Measurements from ENCODE around the gene SERPINB2.

SERPINB2 gene

GRCh38 chr18:63883617-63884016, 3.9 kb upstream of the SERPINB2 start:
- Histone ChIP-seq H3K4me1 (ENCODE audit: control insufficient read depth in 2 of 2, insufficient read depth in 1 of 2, low read depth in 1 of 2, low read length in 2 of 2) (no peaks in the 10 kb centered on the region), H4K8ac (ENCODE audit: low read depth, low read length) (no peak overlapping the region), H3K18ac (ENCODE audit: low read length) (no peak overlapping the region), H2AFZ (ENCODE audit: low read length) (no peak overlapping the region), H4K91ac (ENCODE audit: low read depth, low read length, poor library complexity) (no peak overlapping the region), H3K4me3 (ENCODE audit: low read length in 2 of 2) (no peak overlapping the region), H3K36me3 (replicated peaks in 1 of 2; ENCODE audit: control insufficient read depth in 2 of 2, insufficient read depth in 2 of 2, low read length in 2 of 2) (no peaks in the 10 kb centered on the region), H2BK120ac (ENCODE audit: low read depth, low read length) (no peak overlapping the region), H3K23ac (ENCODE audit: low read depth, low read length, poor library complexity) (no peak overlapping the region), H2BK15ac (ENCODE audit: low read length) (no peak overlapping the region), H3K27ac (replicated peaks; ENCODE audit: low read length) (no peak overlapping the region), H2BK12ac (ENCODE audit: low read length) (no peak overlapping the region), H3K9ac (ENCODE audit: low read depth, low read length, poor library complexity) (no peak overlapping the region), H3K79me1 (ENCODE audit: low read depth, low read length) (no peaks in the 10 kb centered on the region), H3K4ac (ENCODE audit: low read length) (no peak overlapping the region), H3K4me2 (ENCODE audit: insufficient read depth, low read length, poor library complexity, severe bottlenecking) (no peak overlapping the region), H3K27me3 (ENCODE audit: control insufficient read depth in 3 of 3, insufficient read depth in 3 of 3, low read depth in 1 of 3, low read length in 3 of 3) (no peaks in the 10 kb centered on the region), H3K14ac (ENCODE audit: low read length) (no peak overlapping the region), H3K9me3 (replicated peaks in 1 of 2; ENCODE audit: control insufficient read depth in 2 of 2, insufficient read depth in 1 of 2, low read depth in 1 of 2, low read length in 2 of 2) (no peaks in the 10 kb centered on the region), H2AK5ac (ENCODE audit: low read depth, low read length) (no peak overlapping the region), H2BK5ac (ENCODE audit: low read length) (no peak overlapping the region)
- DNase-seq (ENCODE audit: low spot score): no peak

GRCh38 chr18:63888470-63889190, 1.1 kb downstream of the SERPINB2 start:
- H3K27me3 ChIP-seq (ENCODE audit: control insufficient read depth in 3 of 3, insufficient read depth in 3 of 3, low read depth in 1 of 3, low read length in 3 of 3): no peaks in the 10 kb centered on the region
- no peak overlapping the region for H2AFZ ChIP-seq (ENCODE audit: low read length)
- H3K4me2 ChIP-seq (ENCODE audit: insufficient read depth, low read length, poor library complexity, severe bottlenecking): no peak overlapping the region
- no peak overlapping the region for H2BK15ac ChIP-seq (ENCODE audit: low read length)
- H2BK5ac ChIP-seq (ENCODE audit: low read length): no peak overlapping the region
- H2BK120ac ChIP-seq (ENCODE audit: low read depth, low read length): no peak overlapping the region
- H4K8ac ChIP-seq (ENCODE audit: low read depth, low read length): no peak overlapping the region
- H4K91ac ChIP-seq (ENCODE audit: low read depth, low read length, poor library complexity): no peak overlapping the region
- no peak overlapping the region for H3K23ac ChIP-seq (ENCODE audit: low read depth, low read length, poor library complexity)
- no peak overlapping the region for H3K27ac ChIP-seq (replicated peaks; ENCODE audit: low read length)
- H3K9me3 ChIP-seq (replicated peaks in 1 of 2; ENCODE audit: control insufficient read depth in 2 of 2, insufficient read depth in 1 of 2, low read depth in 1 of 2, low read length in 2 of 2): no peaks in the 10 kb centered on the region
- no peak overlapping the region for H3K4ac ChIP-seq (ENCODE audit: low read length)
- H3K14ac ChIP-seq (ENCODE audit: low read length): no peak overlapping the region
- H2AK5ac ChIP-seq (ENCODE audit: low read depth, low read length): no peak overlapping the region
- no peaks in the 10 kb centered on the region for H3K79me1 ChIP-seq (ENCODE audit: low read depth, low read length)
- H2BK12ac ChIP-seq (ENCODE audit: low read length): no peak overlapping the region
- H3K4me3 ChIP-seq (ENCODE audit: low read length in 2 of 2): no peak overlapping the region
- H3K9ac ChIP-seq (ENCODE audit: low read depth, low read length, poor library complexity): no peak overlapping the region
- DNase-seq (ENCODE audit: low spot score): no peak
- no peaks in the 10 kb centered on the region for H3K4me1 ChIP-seq (ENCODE audit: control insufficient read depth in 2 of 2, insufficient read depth in 1 of 2, low read depth in 1 of 2, low read length in 2 of 2)
- no peaks in the 10 kb centered on the region for H3K36me3 ChIP-seq (replicated peaks in 1 of 2; ENCODE audit: control insufficient read depth in 2 of 2, insufficient read depth in 2 of 2, low read length in 2 of 2)
- no CpG with 5 or more reads among the region's 1 CpG for WGBS, 2 donors (ENCODE audit: extremely low coverage in 2 of 2, insufficient read length in 2 of 2, insufficient replicate concordance in 1 of 2)
- H3K18ac ChIP-seq (ENCODE audit: low read length): no peak overlapping the region

DNA sequence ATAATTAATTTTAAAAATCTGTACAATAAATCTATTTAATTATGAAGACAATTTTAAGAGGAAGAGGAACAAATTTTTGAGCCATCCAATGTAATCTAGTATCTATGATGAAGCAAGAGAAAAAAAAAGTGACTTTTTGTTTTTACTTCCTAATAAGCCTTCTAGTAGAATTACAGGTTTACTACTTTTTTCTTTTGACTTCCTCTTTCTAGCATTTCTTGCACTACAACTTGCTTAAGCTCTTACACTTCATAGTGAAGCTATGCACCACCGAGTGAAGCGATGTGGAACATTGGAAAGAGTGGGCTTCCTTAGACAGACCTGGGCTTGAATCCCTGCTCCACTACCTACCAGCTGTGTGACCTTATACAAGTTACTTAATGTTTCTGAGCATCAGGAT, 2.1 kb downstream of the SERPINB2 start:
- Histone ChIP-seq H4K8ac (ENCODE audit: low read depth, low read length) (no peak overlapping the region), H3K4ac (ENCODE audit: low read length) (no peak overlapping the region), H2BK5ac (ENCODE audit: low read length) (no peak overlapping the region), H4K91ac (ENCODE audit: low read depth, low read length, poor library complexity) (no peak overlapping the region), H3K27me3 (ENCODE audit: control insufficient read depth in 3 of 3, insufficient read depth in 3 of 3, low read depth in 1 of 3, low read length in 3 of 3) (no peaks in the 10 kb centered on the region), H3K14ac (ENCODE audit: low read length) (no peak overlapping the region), H3K18ac (ENCODE audit: low read length) (no peak overlapping the region), H3K36me3 (replicated peaks in 1 of 2; ENCODE audit: control insufficient read depth in 2 of 2, insufficient read depth in 2 of 2, low read length in 2 of 2) (no peaks in the 10 kb centered on the region), H3K23ac (ENCODE audit: low read depth, low read length, poor library complexity) (no peak overlapping the region), H3K27ac (replicated peaks; ENCODE audit: low read length) (no peak overlapping the region), H2AK5ac (ENCODE audit: low read depth, low read length) (no peak overlapping the region), H2AFZ (ENCODE audit: low read length) (no peak overlapping the region), H2BK12ac (ENCODE audit: low read length) (no peak overlapping the region), H2BK120ac (ENCODE audit: low read depth, low read length) (no peak overlapping the region), H3K79me1 (ENCODE audit: low read depth, low read length) (no peaks in the 10 kb centered on the region), H3K9me3 (replicated peaks in 1 of 2; ENCODE audit: control insufficient read depth in 2 of 2, insufficient read depth in 1 of 2, low read depth in 1 of 2, low read length in 2 of 2) (no peaks in the 10 kb centered on the region), H3K4me3 (ENCODE audit: low read length in 2 of 2) (no peak overlapping the region), H3K4me2 (ENCODE audit: insufficient read depth, low read length, poor library complexity, severe bottlenecking) (no peak overlapping the region), H3K4me1 (ENCODE audit: control insufficient read depth in 2 of 2, insufficient read depth in 1 of 2, low read depth in 1 of 2, low read length in 2 of 2) (no peaks in the 10 kb centered on the region), H3K9ac (ENCODE audit: low read depth, low read length, poor library complexity) (no peak overlapping the region), H2BK15ac (ENCODE audit: low read length) (no peak overlapping the region)
- WGBS, 2 donors (ENCODE audit: extremely low coverage in 2 of 2, insufficient read length in 2 of 2, insufficient replicate concordance in 1 of 2): no CpG with 5 or more reads among the region's 2 CpGs
- no peak for DNase-seq (ENCODE audit: low spot score)

- Histone ChIP-seq H3K23ac (ENCODE audit: low read depth, low read length, poor library complexity) (no peak overlapping the region), H3K18ac (ENCODE audit: low read length) (no peak overlapping the region), H3K27ac (replicated peaks; ENCODE audit: low read length) (no peak overlapping the region), H3K27me3 (ENCODE audit: control insufficient read depth in 3 of 3, insufficient read depth in 3 of 3, low read depth in 1 of 3, low read length in 3 of 3) (no peaks in the 10 kb centered on the region), H3K4me1 (ENCODE audit: control insufficient read depth in 2 of 2, insufficient read depth in 1 of 2, low read depth in 1 of 2, low read length in 2 of 2) (no peaks in the 10 kb centered on the region), H3K4me3 (ENCODE audit: low read length in 2 of 2) (no peak overlapping the region), H3K4me2 (ENCODE audit: insufficient read depth, low read length, poor library complexity, severe bottlenecking) (no peak overlapping the region), H2AFZ (ENCODE audit: low read length) (no peak overlapping the region), H3K9ac (ENCODE audit: low read depth, low read length, poor library complexity) (no peak overlapping the region), H2BK12ac (ENCODE audit: low read length) (no peak overlapping the region), H2BK5ac (ENCODE audit: low read length) (no peak overlapping the region), H4K91ac (ENCODE audit: low read depth, low read length, poor library complexity) (no peak overlapping the region), H3K36me3 (replicated peaks in 1 of 2; ENCODE audit: control insufficient read depth in 2 of 2, insufficient read depth in 2 of 2, low read length in 2 of 2) (no peaks in the 10 kb centered on the region), H3K4ac (ENCODE audit: low read length) (no peak overlapping the region), H2AK5ac (ENCODE audit: low read depth, low read length) (no peak overlapping the region), H2BK15ac (ENCODE audit: low read length) (no peak overlapping the region), H3K9me3 (replicated peaks in 1 of 2; ENCODE audit: control insufficient read depth in 2 of 2, insufficient read depth in 1 of 2, low read depth in 1 of 2, low read length in 2 of 2) (no peaks in the 10 kb centered on the region), H3K14ac (ENCODE audit: low read length) (no peak overlapping the region), H4K8ac (ENCODE audit: low read depth, low read length) (no peak overlapping the region), H2BK120ac (ENCODE audit: low read depth, low read length) (no peak overlapping the region), H3K79me1 (ENCODE audit: low read depth, low read length) (no peaks in the 10 kb centered on the region)
- DNase-seq (ENCODE audit: low spot score): no peak
- no CpG with 5 or more reads among the region's 6 CpGs for WGBS, 2 donors (ENCODE audit: extremely low coverage in 2 of 2, insufficient read length in 2 of 2, insufficient replicate concordance in 1 of 2)
These were observed 2.9 kb downstream of the SERPINB2 start for GRCh38 chr18:63890237-63890949.

Data from neuronal stem cell (in vitro differentiated cells).